ENCODE measurements around the gene RECQL5.

The RECQL5 gene

GRCh38 chr17:75612906-75613626 lies 53.9 kb downstream of the RECQL5 start:
- peaks cover 0 to 71% (median 59%) of the 10 kb centered on the region in 5 donors for H3K36me3 ChIP-seq (ENCODE audit: control insufficient read depth in 5 of 5, insufficient read depth in 5 of 5, low read length in 5 of 5)

GRCh38 chr17:75611851-75612429 lies 55.0 kb downstream of the RECQL5 start:
- Histone ChIP-seq H3K4me1 (ENCODE audit: control insufficient read depth in 5 of 5, insufficient read depth in 5 of 5, low read length in 5 of 5) (no peaks in the 10 kb centered on the region), H3K4me3 (ENCODE audit: low read depth in 1 of 5, low read length in 5 of 5) (no peak overlapping the region), H3K9me3 (ENCODE audit: control insufficient read depth in 5 of 5, low read length in 5 of 5) (no peaks in the 10 kb centered on the region), H3K9ac (ENCODE audit: low read length in 5 of 5) (peak overlapping the region in 1 of 5 donors; percentile 5), H3K27ac (ENCODE audit: low read depth, low read length) (no peak overlapping the region), H3K27me3 (ENCODE audit: control insufficient read depth in 5 of 5, insufficient read depth in 4 of 5, low read length in 5 of 5) (no peaks in the 10 kb centered on the region), H3K36me3 (ENCODE audit: control insufficient read depth in 5 of 5, insufficient read depth in 5 of 5, low read length in 5 of 5) (peaks cover 0 to 60% (median 48%) of the 10 kb centered on the region in 5 donors)

More at GRCh38 chr17:75612906-75613626, 53.9 kb downstream of the RECQL5 start:
- Histone ChIP-seq H3K4me3 (ENCODE audit: low read depth in 1 of 5, low read length in 5 of 5) (no peak overlapping the region), H3K9me3 (ENCODE audit: control insufficient read depth in 5 of 5, low read length in 5 of 5) (no peaks in the 10 kb centered on the region), H3K27me3 (ENCODE audit: control insufficient read depth in 5 of 5, insufficient read depth in 4 of 5, low read length in 5 of 5) (no peaks in the 10 kb centered on the region), H3K9ac (ENCODE audit: low read length in 5 of 5) (no peak overlapping the region), H3K4me1 (ENCODE audit: control insufficient read depth in 5 of 5, insufficient read depth in 5 of 5, low read length in 5 of 5) (no peaks in the 10 kb centered on the region), H3K27ac (ENCODE audit: low read depth, low read length) (no peak overlapping the region)

GRCh38 chr17:75610103-75610984 lies 56.6 kb downstream of the RECQL5 start:
- no peak overlapping the region for H3K27ac ChIP-seq (ENCODE audit: low read depth, low read length)
- H3K27me3 ChIP-seq (ENCODE audit: control insufficient read depth in 5 of 5, insufficient read depth in 4 of 5, low read length in 5 of 5), result no peaks in the 10 kb centered on the region
- H3K36me3 ChIP-seq (ENCODE audit: control insufficient read depth in 5 of 5, insufficient read depth in 5 of 5, low read length in 5 of 5), result peaks cover 0 to 45% (median 35%) of the 10 kb centered on the region in 5 donors
- no peaks in the 10 kb centered on the region for H3K4me1 ChIP-seq (ENCODE audit: control insufficient read depth in 5 of 5, insufficient read depth in 5 of 5, low read length in 5 of 5)
- H3K9me3 ChIP-seq (ENCODE audit: control insufficient read depth in 5 of 5, low read length in 5 of 5), result no peaks in the 10 kb centered on the region
- H3K4me3 ChIP-seq (ENCODE audit: low read depth in 1 of 5, low read length in 5 of 5), result no peak overlapping the region
- no peak overlapping the region for H3K9ac ChIP-seq (ENCODE audit: low read length in 5 of 5)

- H3K9ac ChIP-seq (ENCODE audit: low read length in 5 of 5), result no peak overlapping the region
- H3K4me3 ChIP-seq (ENCODE audit: low read depth in 1 of 5, low read length in 5 of 5), result no peak overlapping the region
- H3K27me3 ChIP-seq (ENCODE audit: control insufficient read depth in 5 of 5, insufficient read depth in 4 of 5, low read length in 5 of 5), result no peaks in the 10 kb centered on the region
- peaks cover 0 to 18% (median 12%) of the 10 kb centered on the region in 5 donors for H3K36me3 ChIP-seq (ENCODE audit: control insufficient read depth in 5 of 5, insufficient read depth in 5 of 5, low read length in 5 of 5)
- peaks cover 0 to 4% (median 0%) of the 10 kb centered on the region in 5 donors for H3K4me1 ChIP-seq (ENCODE audit: control insufficient read depth in 5 of 5, insufficient read depth in 5 of 5, low read length in 5 of 5)
- H3K9me3 ChIP-seq (ENCODE audit: control insufficient read depth in 5 of 5, low read length in 5 of 5), result no peaks in the 10 kb centered on the region
- no peak overlapping the region for H3K27ac ChIP-seq (ENCODE audit: low read depth, low read length)
Observed at GRCh38 chr17:75607086-75607485, 59.9 kb downstream of the RECQL5 start.

- Histone ChIP-seq H3K4me3 (ENCODE audit: low read depth in 1 of 5, low read length in 5 of 5) (no peak overlapping the region), H3K36me3 (ENCODE audit: control insufficient read depth in 5 of 5, insufficient read depth in 5 of 5, low read length in 5 of 5) (peaks cover 0 to 12% (median 6%) of the 10 kb centered on the region in 5 donors), H3K4me1 (ENCODE audit: control insufficient read depth in 5 of 5, insufficient read depth in 5 of 5, low read length in 5 of 5) (peaks cover 0 to 4% (median 0%) of the 10 kb centered on the region in 5 donors), H3K27me3 (ENCODE audit: control insufficient read depth in 5 of 5, insufficient read depth in 4 of 5, low read length in 5 of 5) (no peaks in the 10 kb centered on the region), H3K9me3 (ENCODE audit: control insufficient read depth in 5 of 5, low read length in 5 of 5) (no peaks in the 10 kb centered on the region), H3K9ac (ENCODE audit: low read length in 5 of 5) (no peak overlapping the region), H3K27ac (ENCODE audit: low read depth, low read length) (no peak overlapping the region)
Observed at GRCh38 chr17:75605790-75606189, 61.2 kb downstream of the RECQL5 start.

GRCh38 chr17:75604034-75604695 lies 62.8 kb downstream of the RECQL5 start:
- no peak overlapping the region for H3K4me3 ChIP-seq (ENCODE audit: low read depth in 1 of 5, low read length in 5 of 5)
- H3K4me1 ChIP-seq (ENCODE audit: control insufficient read depth in 5 of 5, insufficient read depth in 5 of 5, low read length in 5 of 5), result peaks cover 0 to 4% (median 0%) of the 10 kb centered on the region in 5 donors
- no peaks in the 10 kb centered on the region for H3K9me3 ChIP-seq (ENCODE audit: control insufficient read depth in 5 of 5, low read length in 5 of 5)
- H3K9ac ChIP-seq (ENCODE audit: low read length in 5 of 5), result no peak overlapping the region
- no peaks in the 10 kb centered on the region for H3K27me3 ChIP-seq (ENCODE audit: control insufficient read depth in 5 of 5, insufficient read depth in 4 of 5, low read length in 5 of 5)
- H3K27ac ChIP-seq (ENCODE audit: low read depth, low read length), result no peak overlapping the region
- H3K36me3 ChIP-seq (ENCODE audit: control insufficient read depth in 5 of 5, insufficient read depth in 5 of 5, low read length in 5 of 5), result peaks cover 0 to 8% (median 4%) of the 10 kb centered on the region in 5 donors

GRCh38 chr17:75603123-75603522 lies 63.8 kb downstream of the RECQL5 start:
- Histone ChIP-seq H3K27ac (ENCODE audit: low read depth, low read length) (no peak overlapping the region), H3K4me1 (ENCODE audit: control insufficient read depth in 5 of 5, insufficient read depth in 5 of 5, low read length in 5 of 5) (peaks cover 0 to 4% (median 0%) of the 10 kb centered on the region in 5 donors), H3K9me3 (ENCODE audit: control insufficient read depth in 5 of 5, low read length in 5 of 5) (no peaks in the 10 kb centered on the region), H3K36me3 (ENCODE audit: control insufficient read depth in 5 of 5, insufficient read depth in 5 of 5, low read length in 5 of 5) (peaks cover 0 to 8% (median 4%) of the 10 kb centered on the region in 5 donors), H3K9ac (ENCODE audit: low read length in 5 of 5) (no peak overlapping the region), H3K27me3 (ENCODE audit: control insufficient read depth in 5 of 5, insufficient read depth in 4 of 5, low read length in 5 of 5) (no peaks in the 10 kb centered on the region), H3K4me3 (ENCODE audit: low read depth in 1 of 5, low read length in 5 of 5) (no peak overlapping the region)

GRCh38 chr17:75602644-75603043 lies 64.3 kb downstream of the RECQL5 start:
- Histone ChIP-seq H3K9me3 (ENCODE audit: control insufficient read depth in 5 of 5, low read length in 5 of 5) (no peaks in the 10 kb centered on the region), H3K9ac (ENCODE audit: low read length in 5 of 5) (no peak overlapping the region), H3K27me3 (ENCODE audit: control insufficient read depth in 5 of 5, insufficient read depth in 4 of 5, low read length in 5 of 5) (no peaks in the 10 kb centered on the region), H3K36me3 (ENCODE audit: control insufficient read depth in 5 of 5, insufficient read depth in 5 of 5, low read length in 5 of 5) (peaks cover 0 to 8% (median 4%) of the 10 kb centered on the region in 5 donors), H3K27ac (ENCODE audit: low read depth, low read length) (no peak overlapping the region), H3K4me1 (ENCODE audit: control insufficient read depth in 5 of 5, insufficient read depth in 5 of 5, low read length in 5 of 5) (peaks cover 0 to 4% (median 0%) of the 10 kb centered on the region in 5 donors), H3K4me3 (ENCODE audit: low read depth in 1 of 5, low read length in 5 of 5) (no peak overlapping the region)

- peaks cover 0 to 8% (median 4%) of the 10 kb centered on the region in 5 donors for H3K36me3 ChIP-seq (ENCODE audit: control insufficient read depth in 5 of 5, insufficient read depth in 5 of 5, low read length in 5 of 5)
- no peak overlapping the region for H3K9ac ChIP-seq (ENCODE audit: low read length in 5 of 5)
- H3K4me3 ChIP-seq (ENCODE audit: low read depth in 1 of 5, low read length in 5 of 5), result no peak overlapping the region
- no peaks in the 10 kb centered on the region for H3K27me3 ChIP-seq (ENCODE audit: control insufficient read depth in 5 of 5, insufficient read depth in 4 of 5, low read length in 5 of 5)
- H3K27ac ChIP-seq (ENCODE audit: low read depth, low read length), result no peak overlapping the region
- H3K4me1 ChIP-seq (ENCODE audit: control insufficient read depth in 5 of 5, insufficient read depth in 5 of 5, low read length in 5 of 5), result peaks cover 0 to 4% (median 0%) of the 10 kb centered on the region in 5 donors
- no peaks in the 10 kb centered on the region for H3K9me3 ChIP-seq (ENCODE audit: control insufficient read depth in 5 of 5, low read length in 5 of 5)
Observed at GRCh38 chr17:75601057-75601987, 65.6 kb downstream of the RECQL5 start.

Data from subcutaneous abdominal adipose tissue (tissue), 5 donors.